GM12878 (cell line): ENCODE results near the gene GIT1.

ENCODE experiments used
- CHD2 ChIP-seq: IDR thresholded peaks from 2 replicates; pipeline ENCODE4 v1.6.1; 2011; ENCODE audit warnings: low read depth, low read length, improper control_type of control experiment, borderline replicate concordance
- CTCF ChIP-seq, 3 experiments: IDR thresholded peaks in 2 of 3; conservative IDR thresholded peaks in 1 of 3; 2 replicates each; pipeline ENCODE4 v1.5.1; 2011; ENCODE audit warnings: low read depth in 3 of 3, low read length in 3 of 3, mild to moderate bottlenecking in 3 of 3, control low read depth in 2 of 3, moderate library complexity in 2 of 3, inconsistent platforms in 1 of 3, mixed read lengths in 1 of 3; ENCODE audit not compliant: control insufficient read depth in 2 of 3, insufficient read depth in 1 of 3; ENCODE audit errors: extremely low read depth in 1 of 3
- EZH2 ChIP-seq: IDR thresholded peaks from 2 replicates; pipeline ENCODE4 v1.6.1; 2012; ENCODE audit warnings: low read depth, mild to moderate bottlenecking, control low read depth, inconsistent platforms, low read length, borderline replicate concordance; ENCODE audit not compliant: control insufficient read depth
- IRF3 ChIP-seq: fragments of 450-650 bp; IDR thresholded peaks from 2 replicates; pipeline ENCODE4 v1.6.1; 2014; ENCODE audit warnings: mild to moderate bottlenecking
- MTA2 ChIP-seq: fragments of 450-650 bp; IDR thresholded peaks from 2 replicates; pipeline ENCODE4 v1.6.1; 2016; ENCODE audit warnings: low read depth, mild to moderate bottlenecking, moderate library complexity
- PAX5 ChIP-seq: IDR thresholded peaks from 2 replicates; pipeline ENCODE4 v1.6.1; 2011; ENCODE audit warnings: low read depth, low read length, borderline replicate concordance
- POLR2AphosphoS5 ChIP-seq: IDR thresholded peaks from 2 replicates; pipeline ENCODE4 v1.6.1; 2011; ENCODE audit warnings: mild to moderate bottlenecking, low read length, inconsistent platforms
- SMC3 ChIP-seq: IDR thresholded peaks from 2 replicates; pipeline ENCODE4 v1.6.1; 2011; ENCODE audit warnings: low read length, improper control_type of control experiment, borderline replicate concordance

GRCh38 chr17:29533976-29534375 lies 55.5 kb downstream of the GIT1 start:
- TF ChIP-seq PAX5, result no peak
- TF ChIP-seq CTCF (IDR thresholded peaks at IDR 0.05 in 2 of 3, conservative IDR thresholded peaks at IDR 0.05 in 1 of 3; ENCODE audit: control insufficient read depth in 2 of 3, extremely low read depth in 1 of 3, insufficient read depth in 1 of 3, low read depth in 3 of 3, low read length in 3 of 3), result no peak
- no peak for TF ChIP-seq EZH2
- no peak for TF ChIP-seq SMC3
- TF ChIP-seq CHD2, result no peak
- no peak for TF ChIP-seq POLR2AphosphoS5
- TF ChIP-seq IRF3, result no peak
- TF ChIP-seq MTA2, result no peak
